LHCN-M2 (cell line): Measurements from ENCODE around the gene PPP3CA. TPM values are rescaled to one million over a fixed set of nuclear protein-coding genes. Genes with fewer than 3 reads are reported as not detected.

Experiments
- DNase-seq: peaks from one replicate; pipeline ENCODE4 v3.0.0-alpha.2; 2012; ENCODE audit warnings: low read depth
- total RNA-seq: library from RNA; depleted of rRNA; stranded (reverse); fragments of >200 nt; gene quantifications from 2 replicates; pipeline ENCODE4 v1.2.3, GENCODE V29; 2014

PPP3CA gene
- total RNA-seq, 1 experiment from 2014 or later = 36.1 TPM

- DNase-seq = peak; percentile 37
Measured at GRCh38 chr4:101218346-101218745, 129.0 kb downstream of the PPP3CA start.

GRCh38 chr4:101217353-101218031, 129.8 kb downstream of the PPP3CA start:
- DNase-seq = peak; percentile 60

- DNase-seq = peak; percentile 87
Measured at GRCh38 chr4:101211146-101211553, 136.2 kb downstream of the PPP3CA start.

GRCh38 chr4:101210331-101210730, 137.0 kb downstream of the PPP3CA start:
- DNase-seq = no peak

GRCh38 chr4:101208171-101208570, 139.2 kb downstream of the PPP3CA start:
- DNase-seq = no peak

GRCh38 chr4:101205916-101206315, 141.4 kb downstream of the PPP3CA start:
- peak; percentile 80 for DNase-seq

- DNase-seq = no peak
Measured at GRCh38 chr4:101201421-101201820, 145.9 kb downstream of the PPP3CA start.

- peak; percentile 87 for DNase-seq
Measured at GRCh38 chr4:101200561-101200960, 146.8 kb downstream of the PPP3CA start.

GRCh38 chr4:101199507-101200285, 147.6 kb downstream of the PPP3CA start:
- peak; percentile 72 for DNase-seq

GRCh38 chr4:101198682-101199339, 148.5 kb downstream of the PPP3CA start:
- DNase-seq = no peak

GRCh38 chr4:101197350-101197749, 150.0 kb downstream of the PPP3CA start:
- DNase-seq = no peak

- DNase-seq = no peak
Measured at GRCh38 chr4:101192244-101192643, 155.1 kb downstream of the PPP3CA start.

GRCh38 chr4:101191302-101192098, 155.8 kb downstream of the PPP3CA start:
- peak; percentile 75 for DNase-seq

- DNase-seq = no peak
Measured at GRCh38 chr4:101190751-101191150, 156.6 kb downstream of the PPP3CA start.

GRCh38 chr4:101188906-101189305, 158.4 kb downstream of the PPP3CA start:
- DNase-seq = no peak

- DNase-seq = no peak
Measured at GRCh38 chr4:101187841-101188240, 159.5 kb downstream of the PPP3CA start.

GRCh38 chr4:101186567-101187184, 160.7 kb downstream of the PPP3CA start:
- no peak for DNase-seq

GRCh38 chr4:101184668-101185067, 162.7 kb downstream of the PPP3CA start:
- no peak for DNase-seq

GRCh38 chr4:101183666-101184373, 163.5 kb downstream of the PPP3CA start:
- DNase-seq = no peak

- no peak for DNase-seq
Measured at GRCh38 chr4:101183221-101183620, 164.1 kb downstream of the PPP3CA start.
